ENCODE data around the gene FOLR2.
"Not testable (repeated sequence)": the region's sequence is repeated elsewhere in the genome, so short reads cannot be mapped to it uniquely, and the experiment has no call there.

The FOLR2 gene

GRCh38 chr11:72240461-72241290, 24.1 kb downstream of the FOLR2 start:
- DNase-seq (ENCODE audit: low read depth in 2 of 2, low spot score in 1 of 2): no peak

- DNase-seq (ENCODE audit: low read depth in 2 of 2, low spot score in 1 of 2): no peak
Measured at GRCh38 chr11:72241291-72241781, 24.7 kb downstream of the FOLR2 start.

- no peak for DNase-seq (ENCODE audit: low read depth in 2 of 2, low spot score in 1 of 2)
Measured at GRCh38 chr11:72242141-72242540, 25.5 kb downstream of the FOLR2 start.

DNA sequence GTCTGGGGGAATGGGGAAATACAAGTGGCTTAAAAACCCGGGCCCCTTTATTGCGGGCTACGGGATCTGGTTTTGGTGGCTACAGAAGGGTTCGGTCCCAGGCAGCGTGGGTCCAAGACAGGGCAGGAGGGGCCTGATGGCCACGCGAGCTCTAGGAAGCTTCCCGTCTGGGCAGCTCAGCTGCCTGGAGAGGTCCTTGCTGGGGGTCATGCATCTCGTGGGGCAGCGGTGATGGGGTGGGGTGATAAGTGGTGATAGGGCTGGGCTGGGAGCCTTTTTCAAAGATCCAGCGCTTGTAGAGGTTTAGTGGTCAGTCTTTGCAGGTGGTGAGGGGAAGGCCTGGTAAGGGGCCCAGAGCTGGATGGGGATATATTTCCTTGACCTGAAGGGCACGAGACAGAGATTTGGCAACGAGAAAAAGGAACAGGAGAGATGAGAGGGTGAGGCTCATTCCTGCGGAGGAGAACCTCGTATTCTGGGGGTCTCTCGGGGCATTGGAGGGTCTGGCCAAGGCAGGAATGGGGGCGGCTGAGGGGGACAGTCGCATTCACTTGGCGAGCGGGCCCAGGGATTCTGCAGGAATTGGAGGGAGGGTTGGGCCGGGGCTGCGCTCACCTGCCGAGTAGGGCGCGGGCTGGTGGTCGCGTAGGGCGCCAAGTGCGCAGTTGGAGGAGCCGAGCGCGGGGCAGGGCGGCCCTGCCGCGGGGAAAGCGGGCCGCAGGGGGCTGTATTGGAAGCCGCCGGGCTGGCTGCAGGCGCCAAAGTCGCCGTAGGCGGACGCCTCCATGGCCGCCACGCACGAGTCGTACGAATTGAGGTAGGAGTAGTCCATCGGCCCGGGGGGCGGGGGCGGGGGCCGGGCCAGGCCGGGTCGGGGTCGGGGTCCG, 26.8 kb downstream of the FOLR2 start:
- no peak for DNase-seq (ENCODE audit: low read depth in 2 of 2, low spot score in 1 of 2)

DNA sequence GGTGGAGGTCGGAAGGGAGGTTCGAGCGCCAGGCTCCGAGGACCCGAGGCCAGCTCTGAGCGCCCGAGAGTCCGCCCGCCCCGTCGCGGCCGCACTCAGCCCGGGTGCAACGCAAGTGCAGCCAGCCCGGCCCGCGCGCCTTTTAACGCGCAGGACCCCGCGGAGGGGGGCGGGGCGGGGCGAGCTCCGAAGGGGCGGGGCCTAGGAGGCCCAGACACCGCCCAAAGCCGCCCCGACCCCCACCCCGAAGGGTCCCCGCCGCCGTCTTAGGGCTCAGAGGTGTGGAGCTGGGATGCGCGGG, 27.4 kb downstream of the FOLR2 start, which contains the start of gene PHOX2A:
Gene PHOX2A, minus strand, starts transcription at position 117 of the 301 bp plus-strand sequence. CDS start 172 bp downstream, outside the sequence.
- no peak for DNase-seq (ENCODE audit: low read depth in 2 of 2, low spot score in 1 of 2)

- no peak for DNase-seq (ENCODE audit: low read depth in 2 of 2, low spot score in 1 of 2)
Measured at GRCh38 chr11:72244361-72245262, 28.0 kb downstream of the FOLR2 start.

DNA sequence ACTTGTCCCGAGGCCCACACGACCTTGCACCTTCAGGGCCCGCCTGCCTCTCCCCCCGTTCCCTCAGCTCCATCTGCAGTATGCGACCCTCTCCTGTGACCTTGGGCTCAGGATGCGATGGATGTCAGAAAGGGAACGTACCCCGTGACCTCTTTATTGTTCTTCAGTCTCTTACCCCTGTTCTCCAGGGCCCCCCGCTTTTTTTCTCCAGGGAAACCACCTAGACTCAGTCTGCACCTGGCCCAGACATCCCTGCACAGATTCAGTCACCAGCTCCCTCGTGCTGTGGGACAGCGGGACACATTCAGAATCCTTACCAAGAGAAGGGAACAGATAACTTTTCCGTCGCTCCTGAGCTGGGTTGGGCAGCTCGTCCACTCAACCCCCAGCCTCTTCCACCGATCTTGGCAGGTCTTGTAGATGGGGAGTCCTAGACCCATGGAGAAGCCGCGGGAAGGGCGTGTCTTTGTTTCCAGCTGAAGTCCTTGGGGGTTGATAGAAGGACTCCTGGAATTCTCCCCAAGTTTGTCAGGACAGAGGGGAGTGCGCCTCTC, 28.7 kb downstream of the FOLR2 start:
- no peak for DNase-seq (ENCODE audit: low read depth in 2 of 2, low spot score in 1 of 2)

GRCh38 chr11:72247584-72247983, 31.0 kb downstream of the FOLR2 start:
- DNase-seq (ENCODE audit: low read depth in 2 of 2, low spot score in 1 of 2): no peak

DNA sequence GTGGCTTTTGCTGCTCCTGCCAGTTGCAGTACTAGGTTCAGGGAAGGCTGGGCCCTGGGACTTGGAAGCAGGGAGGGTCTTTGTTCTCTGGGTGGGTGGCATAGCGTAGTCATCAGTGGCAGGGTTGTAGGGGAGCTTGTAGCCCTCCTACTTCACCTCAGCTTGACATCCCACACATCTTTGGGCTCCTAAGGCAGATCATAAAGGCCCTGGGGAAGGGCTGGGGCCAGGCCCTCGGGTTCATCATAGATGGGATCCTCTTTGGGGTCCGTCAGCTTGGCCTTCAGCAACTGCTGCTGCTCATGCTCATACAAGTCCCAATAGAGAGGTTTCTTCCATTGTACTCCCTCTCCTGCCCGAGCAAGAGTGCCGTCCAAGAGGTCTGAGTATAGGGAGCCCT, 33.4 kb downstream of the FOLR2 start:
- no peak for DNase-seq (ENCODE audit: low read depth in 2 of 2, low spot score in 1 of 2)

GRCh38 chr11:72250661-72251464, 34.3 kb downstream of the FOLR2 start:
- no peak for DNase-seq (ENCODE audit: low read depth in 2 of 2, low spot score in 1 of 2)

GRCh38 chr11:72251614-72252013, 35.0 kb downstream of the FOLR2 start:
- no peak for DNase-seq (ENCODE audit: low read depth in 2 of 2, low spot score in 1 of 2)

DNA sequence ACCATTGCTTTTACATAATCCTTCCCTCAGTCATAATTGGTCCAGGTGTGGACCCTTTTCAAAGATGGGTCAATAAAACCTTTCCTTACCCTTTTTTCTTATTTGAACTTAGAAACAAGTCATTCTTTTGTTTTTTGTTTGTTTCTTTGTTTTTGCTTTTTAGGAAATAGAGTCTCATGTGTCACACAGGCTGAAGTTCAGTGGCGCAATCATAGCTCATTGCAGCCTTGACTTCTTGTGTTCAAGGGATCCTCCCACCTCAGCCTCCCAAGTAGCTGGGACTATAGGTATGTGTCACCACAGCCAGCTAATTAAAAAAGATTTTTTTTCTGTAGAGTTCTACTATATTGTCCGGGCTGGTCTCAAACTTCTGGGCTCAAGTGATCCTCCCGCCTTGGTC, 36.8 kb downstream of the FOLR2 start:
- no peak for DNase-seq (ENCODE audit: low read depth in 2 of 2, low spot score in 1 of 2)

DNA sequence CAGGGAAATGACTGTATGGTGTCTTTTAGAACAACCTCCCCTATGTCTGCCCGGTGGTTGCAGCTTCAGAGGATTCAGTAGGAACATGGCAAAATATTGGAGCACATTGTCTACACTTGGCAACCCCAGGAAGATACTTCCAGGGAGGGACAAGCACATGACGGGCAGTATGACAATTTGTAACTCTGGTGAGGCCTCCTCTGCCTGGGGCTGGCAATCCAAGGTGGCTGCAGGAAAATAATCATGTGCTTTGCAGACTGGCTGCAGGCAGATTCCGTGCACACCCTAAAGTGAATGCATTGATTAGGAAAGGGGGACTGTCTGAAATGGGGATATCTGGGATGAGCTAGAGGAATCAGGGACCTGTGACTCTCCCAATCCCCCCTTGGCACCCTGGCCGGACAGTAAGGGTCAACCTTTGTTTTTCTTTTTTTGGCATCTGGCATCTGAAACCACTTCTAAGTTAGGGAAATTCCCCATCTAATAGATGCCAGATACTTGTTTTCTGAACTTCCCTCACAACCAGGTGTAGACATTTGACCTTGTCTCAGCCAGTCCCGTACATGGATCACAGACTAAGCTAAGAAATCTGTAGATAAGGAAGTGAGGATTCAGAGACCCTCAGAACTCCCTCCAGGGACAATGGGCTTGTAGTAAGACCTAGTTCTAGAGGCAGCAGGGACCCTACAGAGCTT, 37.9 kb downstream of the FOLR2 start:
- no peak for DNase-seq (ENCODE audit: low read depth in 2 of 2, low spot score in 1 of 2)

DNA sequence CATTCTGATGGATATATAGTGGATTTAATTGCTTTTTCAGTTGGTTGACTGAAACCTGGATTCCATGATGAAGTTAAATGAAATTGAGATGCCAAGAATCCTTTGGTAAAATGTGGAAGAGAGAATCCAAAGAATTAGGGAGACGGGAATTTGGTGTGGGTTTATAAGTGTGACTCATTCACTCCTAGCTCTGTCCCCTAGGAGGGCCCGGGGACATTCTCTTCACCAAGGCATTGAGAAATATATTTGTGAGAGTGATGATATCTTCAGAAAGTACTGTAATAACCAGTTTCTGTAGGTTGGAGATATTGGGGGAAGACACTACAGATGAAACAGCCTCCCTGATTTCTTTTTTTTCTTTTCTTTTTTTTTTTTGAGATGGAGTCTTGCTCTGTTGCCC, 41.0 kb downstream of the FOLR2 start:
- DNase-seq (ENCODE audit: low read depth in 2 of 2, low spot score in 1 of 2): no peak

- DNase-seq (ENCODE audit: low read depth in 2 of 2, low spot score in 1 of 2): no peak
Measured at GRCh38 chr11:72259490-72259889, 42.9 kb downstream of the FOLR2 start.

- DNase-seq (ENCODE audit: low read depth in 2 of 2, low spot score in 1 of 2): no peak
Measured at GRCh38 chr11:72260574-72260973, 44.0 kb downstream of the FOLR2 start.

- no peak for DNase-seq (ENCODE audit: low read depth in 2 of 2, low spot score in 1 of 2)
Measured at GRCh38 chr11:72263361-72263760, 46.8 kb downstream of the FOLR2 start.

GRCh38 chr11:72265951-72266350, 49.4 kb downstream of the FOLR2 start:
- no peak for DNase-seq (ENCODE audit: low read depth in 2 of 2, low spot score in 1 of 2)

GRCh38 chr11:72266960-72267359, 50.4 kb downstream of the FOLR2 start:
- not testable (repeated sequence) for DNase-seq (ENCODE audit: low read depth in 2 of 2, low spot score in 1 of 2)

Data from stimulated activated CD8-positive, alpha-beta memory T cell treated with anti-CD3 and anti-CD28 coated beads, Interleukin-4, amount 100 ng/mL, for 1 hour (primary cell).